PC-9 (cell line): ENCODE measurements around the gene KRTAP10-11. TPM values are rescaled to one million over a fixed set of nuclear protein-coding genes. Genes with fewer than 3 reads are reported as not detected.

Experiments used
- BruUV-seq: library from RNA; stranded (reverse); fragments of 400-500 nt; replicated peaks from 2 replicates; lab custom pipeline; 2021; lab: Mats Ljungman, UMichigan
- CTCF ChIA-PET: fragments of 300-600 bp; sonication (Branson Sonifier 250); formaldehyde crosslinking; loops from one replicate; lab custom pipeline; 2022; ENCODE audit warnings: antibody characterized with exemption; lab: Charles Lee
- POLR2A ChIA-PET: fragments of 300-600 bp; sonication (Branson Sonifier 250); formaldehyde crosslinking; loops from one replicate; lab custom pipeline; 2022; ENCODE audit warnings: antibody characterized with exemption; ENCODE audit not compliant: unreplicated experiment; lab: Charles Lee
- DNase-seq, 2 experiments: peaks; one replicate each; pipeline versions ENCODE4 v3.0.0 to v3.0.0-alpha.2; 2015 to 2022; ENCODE audit warnings: mixed read lengths in 1 of 2
- H2AFZ ChIP-seq: fragments of 200-600 bp; sonication (generic); 2 replicates; pipeline ENCODE4 v1.8.1; 2017; ENCODE audit warnings: antibody characterized with exemption
- H3F3A ChIP-seq: fragments of 200-600 bp; sonication (generic); 2 replicates; pipeline ENCODE4 v1.8.1; 2017; ENCODE audit warnings: antibody characterized with exemption, mild to moderate bottlenecking, low read depth; ENCODE audit not compliant: insufficient read depth
- H3K27ac ChIP-seq: fragments of 200-600 bp; sonication (generic); 2 replicates; pipeline ENCODE4 v1.6.1; 2016; ENCODE audit warnings: mixed run types
- H3K27me3 ChIP-seq: fragments of 200-600 bp; sonication (generic); 2 replicates; pipeline ENCODE4 v1.6.1; 2016; ENCODE audit warnings: low read depth, mixed run types; ENCODE audit not compliant: insufficient read depth
- H3K36me3 ChIP-seq: fragments of 200-600 bp; sonication (generic); 2 replicates; pipeline ENCODE4 v1.6.1; 2016; ENCODE audit warnings: low read depth, mixed run types
- H3K4me1 ChIP-seq: fragments of 200-600 bp; sonication (generic); replicated peaks from 2 replicates; pipeline ENCODE4 v1.6.1; 2016; ENCODE audit warnings: mixed run types; ENCODE audit not compliant: insufficient read depth
- H3K4me2 ChIP-seq: fragments of 200-600 bp; sonication (generic); 2 replicates; pipeline ENCODE4 v1.6.1; 2017; ENCODE audit warnings: mixed run types
- H3K4me3 ChIP-seq: fragments of 200-600 bp; sonication (generic); 2 replicates; pipeline ENCODE4 v1.6.1; 2016; ENCODE audit warnings: mixed run types
- H3K79me2 ChIP-seq: fragments of 200-600 bp; sonication (generic); 2 replicates; pipeline ENCODE4 v1.6.1; 2017; ENCODE audit warnings: low read depth, mixed run types
- H3K9me2 ChIP-seq: fragments of 200-600 bp; sonication (generic); 2 replicates; pipeline ENCODE4 v1.8.1; 2017; ENCODE audit warnings: mild to moderate bottlenecking; ENCODE audit not compliant: insufficient read depth
- H3K9me3 ChIP-seq: fragments of 200-600 bp; sonication (generic); 2 replicates; pipeline ENCODE4 v1.8.1; 2016; ENCODE audit warnings: low read depth; ENCODE audit not compliant: insufficient read depth
- H4K20me1 ChIP-seq: fragments of 200-600 bp; sonication (generic); 2 replicates; pipeline ENCODE4 v1.8.1; 2017; ENCODE audit not compliant: insufficient read depth
- EZH2 ChIP-seq: fragments of 200-600 bp; sonication (generic); IDR thresholded peaks from 2 replicates; pipeline ENCODE4 v1.8.0; 2017; ENCODE audit warnings: antibody characterized with exemption, low read depth
- intact Hi-C: fragments of 100-400 bp; cut with micrococcal nuclease; formaldehyde crosslinking; loops from one replicate; pipeline ENCODE4 v1.10.0; 2022; ENCODE audit not compliant: unreplicated experiment
- total RNA-seq: library from RNA; stranded (reverse); gene quantifications from 2 replicates; pipeline ENCODE4 v1.2.3, GENCODE V29; 2021
- TF ChIP-seq, protein P1 (sequence below): fragments of 200-600 bp; sonication (generic); conservative IDR thresholded peaks from 2 replicates; pipeline ENCODE4 v1.6.1; 2017; ENCODE audit warnings: mixed run types, antibody characterized with exemption, mild to moderate bottlenecking, moderate library complexity

Gene KRTAP10-11
- total RNA-seq, 1 experiment from 2014 or later, result not detected

DNA sequence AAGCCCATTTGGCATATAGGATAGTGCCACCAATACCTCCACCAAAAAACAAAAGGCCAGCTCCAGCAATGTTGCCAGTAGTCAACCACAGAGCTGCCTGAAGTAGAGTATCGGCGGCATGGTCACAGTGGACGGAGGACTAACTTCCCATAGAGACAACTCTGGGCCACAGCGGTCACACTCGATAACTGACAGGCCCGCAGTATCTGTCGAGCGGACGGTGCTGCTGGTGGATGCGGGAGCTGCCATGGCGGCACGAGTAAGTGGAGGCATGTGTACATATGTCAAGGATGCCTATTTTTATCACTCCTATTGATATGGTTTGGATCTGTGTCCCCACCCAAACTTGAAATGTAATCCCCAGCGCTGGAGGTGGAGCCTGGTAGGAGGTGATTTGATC, 31.7 kb downstream of the KRTAP10-11 start:
- CTCF ChIA-PET, result no interaction called here
- Histone ChIP-seq H3K27ac (no peak overlapping the region), H4K20me1 (no peaks in the 10 kb centered on the region), H3K4me2 (no peak overlapping the region), H3K9me2 (no peaks in the 10 kb centered on the region), H3F3A (no peaks in the 10 kb centered on the region), H3K36me3 (no peaks in the 10 kb centered on the region), H2AFZ (no peak overlapping the region), H3K79me2 (no peaks in the 10 kb centered on the region), H3K4me1 (no peaks in the 10 kb centered on the region), H3K4me3 (no peak overlapping the region), H3K9me3 (no peaks in the 10 kb centered on the region), H3K27me3 (peaks cover 72% of the 10 kb centered on the region)
- TF ChIP-seq EZH2, result no peak
- TF ChIP-seq, protein P1, sequence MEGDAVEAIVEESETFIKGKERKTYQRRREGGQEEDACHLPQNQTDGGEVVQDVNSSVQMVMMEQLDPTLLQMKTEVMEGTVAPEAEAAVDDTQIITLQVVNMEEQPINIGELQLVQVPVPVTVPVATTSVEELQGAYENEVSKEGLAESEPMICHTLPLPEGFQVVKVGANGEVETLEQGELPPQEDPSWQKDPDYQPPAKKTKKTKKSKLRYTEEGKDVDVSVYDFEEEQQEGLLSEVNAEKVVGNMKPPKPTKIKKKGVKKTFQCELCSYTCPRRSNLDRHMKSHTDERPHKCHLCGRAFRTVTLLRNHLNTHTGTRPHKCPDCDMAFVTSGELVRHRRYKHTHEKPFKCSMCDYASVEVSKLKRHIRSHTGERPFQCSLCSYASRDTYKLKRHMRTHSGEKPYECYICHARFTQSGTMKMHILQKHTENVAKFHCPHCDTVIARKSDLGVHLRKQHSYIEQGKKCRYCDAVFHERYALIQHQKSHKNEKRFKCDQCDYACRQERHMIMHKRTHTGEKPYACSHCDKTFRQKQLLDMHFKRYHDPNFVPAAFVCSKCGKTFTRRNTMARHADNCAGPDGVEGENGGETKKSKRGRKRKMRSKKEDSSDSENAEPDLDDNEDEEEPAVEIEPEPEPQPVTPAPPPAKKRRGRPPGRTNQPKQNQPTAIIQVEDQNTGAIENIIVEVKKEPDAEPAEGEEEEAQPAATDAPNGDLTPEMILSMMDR, result no peak
- DNase-seq, result no peak
- POLR2A ChIA-PET, result no interaction called here
- no TSS peak for BruUV-seq
- intact Hi-C loops, result no loop called here

DNA sequence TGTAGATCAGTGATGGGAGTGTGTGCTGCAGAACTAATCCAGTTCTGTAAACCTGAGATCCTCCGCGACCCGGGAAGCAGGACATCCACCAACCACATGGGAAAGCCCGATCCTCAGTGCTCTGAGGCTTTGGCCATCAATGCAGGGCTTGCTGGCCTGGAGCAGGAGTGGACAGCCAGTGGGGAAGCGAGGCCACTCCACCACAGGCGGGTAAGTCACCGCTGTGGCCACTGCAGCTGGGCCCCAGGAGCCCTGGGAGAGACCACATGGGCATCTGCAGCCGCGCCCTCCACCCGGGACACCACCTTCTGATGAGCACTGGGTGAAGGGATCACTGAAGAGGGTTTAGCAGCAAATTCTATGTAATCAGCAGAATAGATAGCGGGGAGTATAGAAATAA, 34.9 kb downstream of the KRTAP10-11 start:
- Histone ChIP-seq H3F3A (no peaks in the 10 kb centered on the region), H3K4me2 (no peak overlapping the region), H3K27me3 (peaks cover 89% of the 10 kb centered on the region), H3K4me3 (no peak overlapping the region), H3K4me1 (no peaks in the 10 kb centered on the region), H3K27ac (no peak overlapping the region), H3K79me2 (no peaks in the 10 kb centered on the region), H3K9me3 (no peaks in the 10 kb centered on the region), H3K36me3 (no peaks in the 10 kb centered on the region), H2AFZ (no peak overlapping the region), H3K9me2 (no peaks in the 10 kb centered on the region), H4K20me1 (no peaks in the 10 kb centered on the region)
- intact Hi-C loops, result no loop called here
- BruUV-seq, result no TSS peak
- ChIA-PET CTCF (no interaction called here), POLR2A (no interaction called here)
- TF ChIP-seq EZH2, result no peak
- TF ChIP-seq, protein P1, result no peak
- DNase-seq, result no peak

DNA sequence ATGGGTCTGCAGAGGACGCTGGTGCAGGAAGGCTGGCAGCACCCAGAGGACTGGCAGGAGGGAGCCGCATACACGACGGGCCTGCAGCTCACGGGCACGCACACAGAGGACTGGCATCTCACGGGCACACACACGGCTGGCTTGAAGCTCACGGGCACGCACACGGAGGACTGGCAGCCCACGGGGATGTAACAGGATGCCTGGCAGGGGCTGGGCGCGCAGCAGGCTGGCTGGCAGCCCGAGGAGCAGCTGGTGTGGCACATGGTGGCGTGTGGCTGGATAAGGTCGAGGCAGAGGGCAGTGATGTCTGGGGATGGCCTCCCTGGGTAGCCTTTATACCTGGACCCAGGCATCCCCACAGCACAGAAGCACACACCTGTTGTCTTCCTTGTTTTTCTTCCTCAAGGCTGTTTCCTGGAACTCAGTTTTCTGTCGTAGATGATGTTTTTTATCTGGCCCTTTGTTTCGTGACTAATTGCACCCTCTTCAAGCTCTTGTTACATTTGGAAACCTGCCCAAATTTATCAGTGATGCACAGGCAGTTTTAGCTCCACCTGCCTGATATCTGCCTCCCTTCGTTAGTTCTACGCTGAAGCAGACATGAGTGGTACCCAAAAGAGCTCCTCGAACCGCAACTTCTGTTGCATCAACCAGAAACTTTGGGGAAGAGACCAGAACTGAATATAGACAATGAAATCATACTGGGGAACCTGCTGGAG, 35.8 kb downstream of the KRTAP10-11 start, which contains the start of gene KRTAP12-1:
Gene KRTAP12-1, minus strand, starts transcription at position 303 of the 719 bp plus-strand sequence. Its CDS starts 40 bp downstream, at position 263.
- peaks cover 87% of the 10 kb centered on the region for H3K27me3 ChIP-seq
- no peak within 1 kb of the TSS for H3K27ac ChIP-seq
- no TSS peak for BruUV-seq
- DNase-seq, result no peak
- no peaks in the 10 kb centered on the region for H3K9me3 ChIP-seq
- no peaks in the 10 kb centered on the region for H3K4me1 ChIP-seq
- TF ChIP-seq EZH2, result no peak
- H4K20me1 ChIP-seq, result no peaks in the 10 kb centered on the region
- H3K79me2 ChIP-seq, result no peaks in the 10 kb centered on the region
- intact Hi-C loops, result no loop called here
- no peaks in the 10 kb centered on the region for H3K36me3 ChIP-seq
- ChIA-PET POLR2A (no interaction called here), CTCF (interaction anchor here (0.5 kb wide), 1 partner anchor 17 kb away, joined by 6 read pairs; no protein-coding TSS in a partner anchor)
- H3K9me2 ChIP-seq, result no peaks in the 10 kb centered on the region
- no peak within 1 kb of the TSS for H2AFZ ChIP-seq
- H3K4me3 ChIP-seq, result no peak within 1 kb of the TSS
- no peak within 1 kb of the TSS for H3K4me2 ChIP-seq
- H3F3A ChIP-seq, result no peaks in the 10 kb centered on the region
